GM18951 (cell line): ENCODE data around the gene TBL3.

Source experiments
- POLR2A ChIP-seq: IDR thresholded peaks from 4 replicates; pipeline ENCODE4 v1.6.1; 2011; ENCODE audit warnings: mild to moderate bottlenecking; ENCODE audit not compliant: insufficient read length, insufficient read depth; ENCODE audit errors: extremely low read depth
- in situ Hi-C: fragments of 300-500 bp; cut with MboI; formaldehyde crosslinking; loops from one replicate; pipeline ENCODE4 v1.12.0; 2022; ENCODE audit warnings: low sequenced_read_pairs, mixed read lengths, inconsistent platforms; ENCODE audit not compliant: unreplicated experiment

The TBL3 gene

DNA sequence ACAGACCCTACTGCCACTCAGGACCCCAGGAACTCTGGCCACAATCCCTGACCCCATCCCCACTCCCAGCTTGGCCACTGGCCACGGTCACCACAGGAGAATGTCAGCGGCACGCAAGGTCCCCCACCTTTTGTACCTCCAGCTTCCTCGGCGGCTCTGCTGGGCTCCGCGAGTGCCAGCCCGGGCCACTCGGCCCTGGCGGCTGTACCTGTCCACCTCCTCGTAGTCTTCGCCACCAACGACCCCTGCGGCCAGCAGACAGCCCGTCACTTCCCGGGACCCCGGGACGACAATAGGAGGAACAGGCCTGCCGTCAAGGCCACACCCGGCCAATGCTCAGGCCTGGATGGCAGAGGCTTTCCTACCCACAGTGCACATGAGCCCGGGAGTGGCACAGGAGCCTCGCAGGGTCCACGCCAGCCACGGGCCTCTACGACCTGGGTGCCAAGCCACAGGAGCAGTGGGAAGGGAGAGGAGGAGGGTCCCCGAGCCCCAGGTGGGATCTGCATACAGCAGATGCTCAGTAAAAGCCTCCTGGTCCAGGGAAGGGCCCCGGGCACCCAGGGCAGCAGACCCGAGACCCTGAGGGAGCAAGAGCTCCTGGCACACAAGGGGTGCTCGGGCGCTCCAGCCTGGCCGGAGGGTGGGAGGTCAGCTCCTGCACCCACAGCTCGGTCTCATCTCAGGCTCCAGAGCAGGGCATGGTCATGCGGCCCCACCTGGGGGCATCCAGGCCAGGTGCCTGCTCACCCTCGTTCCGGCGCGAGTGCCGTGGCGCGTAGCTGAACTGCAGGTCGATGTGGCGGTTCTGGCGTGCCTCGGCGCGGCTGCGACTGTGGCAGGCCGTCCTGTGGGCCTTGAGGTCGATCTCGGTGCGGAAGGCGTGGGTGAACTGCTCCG, 29.9 kb downstream of the TBL3 start:
- in situ Hi-C loops, result no loop called here
- TF ChIP-seq POLR2A, result no peak

DNA sequence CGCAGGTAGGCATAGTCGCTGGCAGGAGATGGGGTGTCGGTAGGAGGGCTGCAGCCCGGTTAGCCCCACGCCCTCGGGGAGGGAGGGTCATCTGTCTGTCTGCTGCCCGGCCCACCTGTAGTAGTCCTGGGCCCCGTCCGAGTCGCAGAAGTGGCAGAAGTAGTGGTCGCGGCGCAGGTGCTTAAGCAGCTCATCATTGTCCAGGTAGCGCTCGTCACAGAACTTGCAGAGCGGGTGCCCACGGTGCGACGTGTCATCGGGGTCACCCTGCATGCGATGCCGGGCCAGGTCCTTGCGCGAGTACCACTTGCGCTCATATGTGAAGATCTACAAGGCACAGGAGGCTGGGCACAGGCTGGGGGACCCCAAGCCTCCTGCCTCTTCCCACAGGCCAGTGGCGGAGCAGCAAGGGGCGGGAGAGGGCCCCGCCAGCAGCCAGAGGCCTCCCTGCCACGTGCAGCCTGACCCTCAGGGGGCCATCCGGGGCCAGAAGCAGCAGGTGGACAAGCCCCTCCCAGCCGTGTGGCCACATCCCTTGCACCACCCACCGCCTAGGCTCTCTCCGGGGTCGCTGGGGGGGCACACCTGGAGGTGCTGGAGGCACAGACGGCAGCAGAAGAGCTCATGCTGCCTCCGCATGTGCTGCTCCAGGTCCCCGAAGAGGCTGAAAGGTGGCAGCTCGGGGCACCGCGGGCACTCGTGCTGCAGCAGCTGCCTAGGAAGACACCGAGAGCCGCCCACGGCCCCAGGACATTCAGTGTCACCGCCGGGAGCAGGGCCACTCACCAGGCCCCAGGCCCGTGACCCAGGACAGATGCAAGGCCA, 30.8 kb downstream of the TBL3 start:
- in situ Hi-C loops, result no loop called here
- TF ChIP-seq POLR2A, result no peak

DNA sequence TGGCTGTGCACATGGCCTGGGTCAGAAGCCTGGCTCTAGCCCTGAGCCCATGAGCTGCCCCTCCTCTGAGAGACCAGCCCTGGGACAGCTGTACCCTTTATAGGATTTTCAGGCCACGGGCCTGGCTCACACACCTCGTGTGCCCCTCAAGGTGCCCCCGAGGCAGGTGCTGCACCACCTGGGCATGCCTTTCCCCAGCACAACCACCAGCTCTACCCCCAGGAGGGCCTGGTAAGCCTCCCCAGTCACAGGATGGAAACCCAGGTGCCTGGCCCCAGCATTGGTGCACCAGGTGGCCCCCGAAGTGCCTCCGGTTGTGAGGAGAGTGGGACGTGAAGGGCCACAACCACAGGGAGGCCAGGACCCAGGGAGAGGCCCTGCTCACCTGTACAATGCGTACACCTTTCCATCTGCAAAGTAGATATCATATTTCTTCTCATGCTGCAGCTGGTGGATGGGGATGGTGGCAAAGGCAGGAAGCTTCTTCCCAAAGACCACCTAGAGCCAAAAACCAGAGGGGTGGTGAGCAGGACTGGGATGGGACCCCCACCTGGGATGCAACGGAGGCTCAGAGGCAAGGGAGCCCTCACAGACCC, 31.5 kb downstream of the TBL3 start:
- in situ Hi-C loops, result no loop called here
- TF ChIP-seq POLR2A, result no peak

DNA sequence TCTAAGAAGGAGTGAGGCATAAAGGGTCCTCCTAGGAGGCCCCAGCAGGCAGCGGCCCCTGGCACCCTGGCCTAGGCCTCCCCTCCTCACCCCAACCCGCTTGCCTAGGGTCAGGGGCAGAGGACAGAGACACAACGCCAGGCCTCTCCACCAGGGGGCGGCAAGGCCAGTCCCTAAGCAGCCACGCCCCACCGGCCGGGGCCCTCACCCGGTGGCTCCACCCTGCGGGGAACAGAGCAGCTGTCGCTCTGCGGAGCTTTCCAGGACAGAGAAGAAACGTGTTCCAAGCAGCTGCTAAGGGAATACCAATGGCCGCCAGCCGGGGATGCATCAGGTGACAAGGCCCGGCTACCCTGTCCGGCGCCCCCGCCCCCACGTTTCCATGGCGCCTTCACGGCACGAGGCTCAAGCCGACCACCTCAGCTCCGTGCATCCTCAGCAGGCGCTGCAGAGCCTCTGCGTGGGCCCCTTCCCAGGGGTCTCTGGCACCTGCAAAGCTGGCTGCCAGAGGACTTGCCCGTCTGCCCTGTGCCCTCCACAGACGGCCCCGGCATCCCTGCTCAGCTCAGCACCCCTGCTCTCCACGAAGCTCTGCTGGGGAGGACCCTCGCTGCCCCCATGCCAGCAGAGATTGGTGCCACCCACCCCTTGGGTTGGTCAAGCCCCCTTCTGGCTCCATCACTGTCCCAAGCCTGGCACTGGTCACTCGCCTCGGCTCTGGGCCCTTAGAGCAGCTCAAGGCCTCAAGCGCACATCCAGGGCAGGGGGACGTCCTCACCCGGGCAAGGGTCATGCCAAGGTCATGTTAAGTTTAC, 32.2 kb downstream of the TBL3 start:
- TF ChIP-seq POLR2A, result no peak
- in situ Hi-C loops, result no loop called here

DNA sequence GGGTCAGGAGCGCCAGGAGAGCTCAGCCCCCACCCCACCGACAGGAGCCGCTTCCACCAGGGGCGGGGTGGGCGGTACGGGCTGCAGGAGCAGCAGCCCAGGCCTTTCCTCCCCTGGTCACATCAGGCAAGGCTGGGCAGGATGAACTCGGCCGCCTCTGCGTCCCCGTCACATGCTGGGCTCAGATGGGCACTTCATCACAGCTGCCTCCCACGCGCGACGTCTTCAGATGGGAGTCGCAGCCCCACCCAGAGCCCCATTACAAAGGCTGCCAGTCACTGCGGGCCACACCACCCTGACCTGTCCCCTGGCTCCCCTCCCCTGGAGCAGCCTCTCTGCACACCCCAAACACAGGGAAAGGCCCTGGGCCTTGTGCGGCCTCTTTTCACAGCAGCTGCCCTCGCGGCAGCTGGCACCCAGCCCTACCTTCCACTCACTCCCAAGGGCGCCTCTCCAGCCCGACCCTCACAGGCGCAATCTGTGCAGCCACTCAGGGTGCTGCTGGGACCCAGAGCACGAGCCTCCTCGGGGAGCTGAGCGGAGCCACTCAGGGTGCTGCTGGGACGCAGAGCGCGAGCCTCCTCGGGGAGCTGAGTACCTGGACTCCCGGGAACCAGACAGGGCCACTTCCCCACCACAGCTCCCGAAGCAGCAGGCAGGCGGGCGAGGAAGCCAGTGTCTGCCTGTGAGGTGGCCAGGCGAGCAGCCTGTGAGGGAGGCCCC, 33.1 kb downstream of the TBL3 start:
- in situ Hi-C loops, result no loop called here

DNA sequence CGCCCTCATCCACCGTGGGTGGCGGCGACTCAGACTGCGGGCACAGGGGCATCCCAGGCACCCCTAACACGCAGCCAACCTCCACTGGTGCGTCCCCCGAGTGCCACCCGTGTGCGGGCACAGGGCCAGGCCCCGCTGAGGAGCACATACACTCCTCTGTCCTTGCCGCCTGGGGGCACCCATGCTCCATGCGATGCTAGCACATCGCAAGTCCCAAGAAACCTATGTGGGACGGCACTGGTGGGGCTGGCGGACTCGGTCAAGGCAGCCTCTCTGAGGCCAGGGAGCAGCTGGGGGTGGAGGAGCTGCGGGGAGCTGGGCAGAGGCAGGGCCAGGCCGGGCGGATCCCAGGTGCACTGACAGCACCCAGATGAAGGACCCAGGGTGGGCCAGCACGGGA, 33.8 kb downstream of the TBL3 start:
- no peak for TF ChIP-seq POLR2A
- in situ Hi-C loops, result no loop called here

More for the DNA sequence above, 33.1 kb downstream of the TBL3 start:
- no peak for TF ChIP-seq POLR2A

DNA sequence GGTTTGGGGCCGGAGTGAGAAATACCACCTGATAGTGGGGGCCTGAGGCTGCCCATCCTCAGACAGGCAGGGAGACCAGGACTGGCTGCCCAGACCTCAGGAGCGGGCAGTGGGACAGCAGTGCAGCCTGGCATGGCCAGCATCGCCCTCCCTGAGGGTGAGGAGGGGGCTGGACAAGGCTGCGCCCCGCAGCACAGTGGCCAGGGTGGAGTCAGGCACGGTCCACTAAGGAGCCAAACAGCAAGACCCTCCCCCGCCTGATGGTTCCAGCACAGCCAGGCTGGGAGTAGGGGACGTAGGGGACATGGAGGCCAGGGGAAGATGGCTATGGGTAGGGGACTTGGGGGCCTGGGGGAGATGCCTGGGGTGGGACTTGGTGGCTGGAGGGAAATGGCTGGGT, 34.5 kb downstream of the TBL3 start:
- TF ChIP-seq POLR2A, result no peak
- in situ Hi-C loops, result no loop called here

DNA sequence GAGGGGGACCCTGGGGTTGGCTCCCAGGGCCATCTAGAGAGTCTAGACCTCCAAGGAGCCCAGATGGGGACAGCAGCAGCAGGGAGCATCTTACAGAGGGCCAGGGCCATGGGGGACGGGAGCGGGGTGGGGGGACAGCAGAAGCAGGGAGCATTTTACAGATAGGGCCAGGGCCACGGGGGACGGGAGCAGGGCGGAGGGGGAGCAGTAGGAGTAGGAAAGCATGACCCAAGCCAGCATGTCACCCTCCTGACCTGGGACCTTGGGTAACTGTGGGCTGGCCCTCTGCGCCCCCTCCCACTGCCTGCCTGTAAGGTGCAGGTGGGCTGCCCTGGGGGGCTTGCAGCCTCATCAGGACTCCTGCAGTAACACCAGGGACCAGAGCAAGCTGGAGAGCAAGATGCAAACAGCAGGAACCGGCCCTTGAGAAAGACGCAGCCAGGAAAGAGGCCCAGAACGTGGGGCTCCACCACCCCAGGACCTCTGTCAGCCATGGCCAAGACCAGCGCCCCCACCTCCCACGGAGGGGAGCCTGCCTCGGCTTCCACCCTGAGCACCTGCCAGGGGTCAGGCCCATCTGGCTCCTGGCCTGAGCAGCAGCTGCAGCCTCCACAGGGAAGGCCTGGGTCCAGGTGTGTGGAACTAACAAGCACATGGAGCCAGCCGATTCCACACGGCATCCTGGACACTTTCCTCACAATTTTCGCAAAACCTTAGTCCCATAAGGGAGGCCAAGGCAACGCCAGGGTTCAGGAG, 35.4 kb downstream of the TBL3 start:
- in situ Hi-C loops, result no loop called here
- no peak for TF ChIP-seq POLR2A

DNA sequence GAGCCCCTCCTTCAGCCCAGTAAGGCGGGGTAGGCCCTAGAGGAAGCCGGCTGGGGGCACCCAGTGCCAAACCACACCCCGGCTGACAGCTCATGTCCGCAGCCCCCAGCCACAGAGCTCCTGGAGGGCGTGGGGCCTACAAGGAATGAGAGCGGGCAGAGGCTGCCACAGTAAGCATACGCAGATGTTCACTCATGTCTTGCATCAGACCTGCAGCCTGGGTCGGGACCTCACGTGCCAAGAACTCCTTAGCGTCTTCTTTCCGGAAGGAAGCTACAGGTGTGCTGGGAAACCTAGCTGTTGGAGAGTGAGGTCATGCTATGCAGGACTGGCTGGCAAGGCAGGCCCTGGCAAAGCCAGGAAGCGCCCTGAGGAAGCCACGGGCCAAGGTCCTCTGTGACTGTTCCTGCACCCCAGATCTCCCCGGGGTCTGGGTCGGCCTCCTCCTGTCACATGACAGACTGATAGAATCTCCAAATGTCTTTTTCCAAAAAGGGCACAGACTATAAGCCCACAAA, 36.2 kb downstream of the TBL3 start:
- no peak for TF ChIP-seq POLR2A
- in situ Hi-C loops, result no loop called here

DNA sequence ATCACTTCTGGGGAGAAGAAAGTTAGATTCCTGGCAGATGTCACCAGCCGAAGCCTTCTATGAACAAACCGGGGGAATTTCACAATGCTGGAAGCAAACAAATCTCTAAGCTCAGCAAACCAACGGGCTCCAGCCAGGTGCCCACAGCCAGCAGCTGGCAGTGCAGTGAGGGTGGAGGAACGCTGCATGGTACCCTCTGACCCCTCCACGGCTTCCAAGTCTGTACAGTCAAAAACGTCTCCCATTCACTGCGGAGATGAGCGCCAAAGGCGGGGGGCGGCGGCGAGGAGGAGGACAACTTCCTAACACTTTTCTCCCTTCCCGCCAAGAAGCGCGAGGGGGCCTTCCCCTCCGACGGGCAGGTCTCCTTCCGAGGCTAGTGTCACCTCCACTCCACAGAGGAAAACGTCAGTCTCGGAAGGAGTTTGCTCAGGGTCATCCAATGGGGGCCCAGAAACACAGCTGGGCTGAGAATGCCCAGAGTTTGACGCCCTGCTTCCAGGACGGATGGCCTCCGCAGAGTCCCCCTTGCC, 36.8 kb downstream of the TBL3 start:
- in situ Hi-C loops, result no loop called here
- no peak for TF ChIP-seq POLR2A

DNA sequence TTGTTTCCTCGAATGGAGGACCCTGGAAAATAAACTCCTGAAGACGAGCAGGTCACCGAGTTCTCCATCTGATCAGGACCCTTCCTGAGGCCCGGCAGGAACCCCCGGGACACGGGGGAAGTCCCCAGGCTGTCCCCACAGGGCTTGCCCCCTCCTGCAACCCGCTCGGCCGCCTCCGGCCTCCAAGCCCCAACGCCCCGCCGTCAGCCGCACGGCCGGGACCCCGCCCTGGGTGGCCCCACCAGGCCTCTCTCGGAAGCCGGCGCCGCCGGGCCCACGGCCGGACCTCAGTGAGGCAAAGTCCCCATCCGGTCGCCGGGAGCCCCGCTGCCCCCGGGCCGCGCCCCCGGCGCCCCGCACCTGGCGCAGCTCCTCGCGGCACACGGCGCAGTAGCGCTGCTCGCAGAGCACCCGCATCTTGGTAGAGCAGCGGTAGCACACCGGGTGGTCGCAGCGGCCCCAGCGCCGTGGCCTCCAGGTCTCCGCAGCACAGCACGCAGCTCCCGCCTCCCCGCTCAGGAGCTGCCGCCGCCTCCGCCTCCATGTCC, 37.4 kb downstream of the TBL3 start:
- no peak for TF ChIP-seq POLR2A
- in situ Hi-C loops, result no loop called here
